K562 (cell line): Measurements from ENCODE around the gene CD52. TPM values are rescaled to one million over a fixed set of nuclear protein-coding genes. Genes with fewer than 3 reads are reported as not detected.
A peak's percentile ranks its signal among the peaks of the same experiment; 100 is the strongest.

Source experiments
- ASH1L ChIP-seq: fragments of 450-650 bp; IDR thresholded peaks from 2 replicates; pipeline ENCODE4 v1.6.1; 2018; ENCODE audit warnings: borderline replicate concordance, mild to moderate bottlenecking, low read depth; ENCODE audit not compliant: partially characterized antibody
- BHLHE40 ChIP-seq: IDR thresholded peaks from 2 replicates; pipeline ENCODE4 v1.6.1; 2011; ENCODE audit warnings: low read length, improper control_type of control experiment
- CC2D1A ChIP-seq: fragments of 450-650 bp; IDR thresholded peaks from 2 replicates; pipeline ENCODE4 v1.6.1; 2017; ENCODE audit warnings: mild to moderate bottlenecking
- CCAR2 ChIP-seq: fragments of 200-400 bp; formaldehyde crosslinking; IDR thresholded peaks from 2 replicates; pipeline ENCODE4 v1.6.1; 2017; ENCODE audit warnings: mild to moderate bottlenecking, low read depth, low read length
- EP400 ChIP-seq: fragments of 450-650 bp; IDR thresholded peaks from 2 replicates; pipeline ENCODE4 v1.6.1; 2017; ENCODE audit warnings: antibody characterized with exemption, mild to moderate bottlenecking, moderate library complexity
- ERF ChIP-seq: fragments of 450-650 bp; formaldehyde crosslinking; IDR thresholded peaks from 2 replicates; pipeline ENCODE4 v1.4.0; 2020; ENCODE audit warnings: mild to moderate bottlenecking, mixed read lengths
- GABPA ChIP-seq: fragments of 200-800 bp; sonication (Bioruptor generic); conservative IDR thresholded peaks from 2 replicates; pipeline ENCODE4 v1.6.1; 2016; ENCODE audit warnings: low read depth, missing genetic modification characterization, missing compliant biosample characterization
- ILK ChIP-seq: fragments of 450-650 bp; IDR thresholded peaks from 2 replicates; pipeline ENCODE4 v1.6.1; 2016; ENCODE audit warnings: missing genetic modification characterization, low read depth, mild to moderate bottlenecking, missing compliant biosample characterization, moderate library complexity, borderline replicate concordance
- JUN ChIP-seq, 2 experiments: sonication (generic) in 1 of 2; formaldehyde crosslinking in 1 of 2; IDR thresholded peaks; 2 replicates each; pipeline versions ENCODE4 v1.6.1 to v1.8.0; 2012 to 2022; ENCODE audit warnings: borderline replicate concordance in 2 of 2, mild to moderate bottlenecking in 2 of 2, improper control_type of control experiment in 1 of 2, low read depth in 1 of 2, low read length in 1 of 2, missing genetic modification reagents in 1 of 2
- NFATC3 ChIP-seq: fragments of 450-650 bp; IDR thresholded peaks from 2 replicates; pipeline ENCODE4 v1.6.1; 2017; ENCODE audit warnings: mild to moderate bottlenecking
- NFE2L1 ChIP-seq: fragments of 450-650 bp; IDR thresholded peaks from 2 replicates; pipeline ENCODE4 v1.6.1; 2016; ENCODE audit warnings: missing genetic modification characterization, low read depth, mild to moderate bottlenecking, missing compliant biosample characterization, moderate library complexity, borderline replicate concordance
- PHB2 ChIP-seq: fragments of 450-650 bp; IDR thresholded peaks from 2 replicates; pipeline ENCODE4 v1.6.1; 2017; ENCODE audit warnings: low read depth
- RB1 ChIP-seq: fragments of 450-650 bp; IDR thresholded peaks from 2 replicates; pipeline ENCODE4 v1.6.1; 2017; ENCODE audit warnings: low read depth, mild to moderate bottlenecking
- RBM25 ChIP-seq: fragments of 200-400 bp; formaldehyde crosslinking; IDR thresholded peaks from 2 replicates; pipeline ENCODE4 v1.6.1; 2018; ENCODE audit warnings: low read length, low read depth, moderate library complexity; ENCODE audit not compliant: severe bottlenecking
- SIRT6 ChIP-seq: IDR thresholded peaks from one replicate; pipeline ENCODE4 v1.6.1; 2012; ENCODE audit warnings: low read depth, mild to moderate bottlenecking, control low read depth, inconsistent platforms, low read length, moderate library complexity
- SMARCA5 ChIP-seq: fragments of 450-650 bp; IDR thresholded peaks from 2 replicates; pipeline ENCODE4 v1.6.1; 2016
- SUPT5H ChIP-seq: fragments of 450-650 bp; IDR thresholded peaks from 2 replicates; pipeline ENCODE4 v1.6.1; 2016
- TBP ChIP-seq: optimal IDR thresholded peaks from 2 replicates; pipeline ENCODE3; 2011; ENCODE audit warnings: low read depth, low read length, improper control_type of control experiment
- TOE1 ChIP-seq, 2 experiments: fragments of 450-650 bp in 1 of 2; sonication (generic) in 1 of 2; formaldehyde crosslinking in 1 of 2; IDR thresholded peaks; 2 replicates each; pipeline versions ENCODE4 v1.7.1 to v1.8.0; 2016 to 2022; ENCODE audit warnings: borderline replicate concordance in 2 of 2, mild to moderate bottlenecking in 2 of 2, antibody characterized with exemption in 1 of 2, inconsistent platforms in 1 of 2, low read depth in 1 of 2, missing genetic modification reagents in 1 of 2, moderate library complexity in 1 of 2
- ZBTB12 ChIP-seq: fragments of 250-450 bp; sonication (Bioruptor Pico); IDR thresholded peaks from 2 replicates; pipeline ENCODE4 v1.4.0; 2020
- ZC3H8 ChIP-seq: fragments of 450-650 bp; IDR thresholded peaks from 2 replicates; pipeline ENCODE4 v1.6.1; 2017
- ZNF263 ChIP-seq: sonication (generic); formaldehyde crosslinking; IDR thresholded peaks from 2 replicates; pipeline ENCODE4 v1.8.0; 2022; ENCODE audit warnings: mild to moderate bottlenecking, missing genetic modification reagents, borderline replicate concordance
- ZNF57 ChIP-seq: fragments of 450-650 bp; formaldehyde crosslinking; IDR thresholded peaks from 2 replicates; pipeline ENCODE4 v1.4.0; 2020; ENCODE audit warnings: mild to moderate bottlenecking, moderate library complexity
- ZNF699 ChIP-seq: fragments of 250-450 bp; sonication (Bioruptor Pico); IDR thresholded peaks from 2 replicates; pipeline ENCODE4 v1.8.0; 2021; ENCODE audit warnings: mild to moderate bottlenecking, moderate library complexity; ENCODE audit not compliant: insufficient replicate concordance
- ZSCAN32 ChIP-seq: fragments of 450-650 bp; formaldehyde crosslinking; IDR thresholded peaks from 2 replicates; pipeline ENCODE4 v1.4.0; 2020; ENCODE audit warnings: mild to moderate bottlenecking, moderate library complexity
- polyA plus RNA-seq, 8 experiments: library from polyadenylated mRNA; depleted of rRNA in 4 of 8; stranded (reverse) in 5 of 8; unstranded in 3 of 8; fragments of >200 nt; fragmentation: Nextera tagmentation in 2 of 8; fragmentation: Illumina TruSeq in 1 of 8; extraction: Ambion mirVana in 2 of 8; extraction: Trizol in 1 of 8; gene quantifications; 2 replicates each; pipeline versions ENCODE4 v1.2.1 to v1.2.3, GENCODE V29; 2011 to 2014; ENCODE audit warnings: inconsistent platforms in 1 of 8, missing spikeins in 1 of 8
- total RNA-seq, 7 experiments: library from RNA; depleted of rRNA in 6 of 7; stranded (reverse); fragments of >200 nt in 6 of 7; fragmentation: Illumina TruSeq in 2 of 7; extraction: Trizol in 2 of 7; gene quantifications; 2 replicates each; pipeline versions ENCODE4 v1.2.1 to v1.2.3, GENCODE V29; 2011 to 2021; ENCODE audit warnings: low replicate concordance in 1 of 7
- TF ChIP-seq, protein P1 (sequence below): sonication (generic); formaldehyde crosslinking; IDR thresholded peaks from 2 replicates; pipeline ENCODE4 v1.8.0; 2022; ENCODE audit warnings: mild to moderate bottlenecking, low read depth, missing genetic modification reagents
- TF ChIP-seq, protein P2 (sequence below): fragments of 250-450 bp; sonication (Bioruptor Pico); IDR thresholded peaks from 2 replicates; pipeline ENCODE4 v1.8.0; 2022; ENCODE audit warnings: moderate library complexity, mild to moderate bottlenecking, inconsistent platforms

CD52 gene
- total and polyA plus RNA-seq, 9 of the 15 experiments (the other 6 are each of a cell fraction or from before 2014, with no cell fraction given), result 34.9 to 488 (median 173) TPM

GRCh38 chr1:26336477-26337205 lies 18.9 kb downstream of the CD52 start (continued):
- TF ChIP-seq ZBTB12 (peak; percentile 62), JUN (IDR thresholded peaks at IDR 0.05; ENCODE audit: borderline replicate concordance, low read depth, low read length) (peak; percentile 84; the same call in 1 of the 2 replicates), JUN (CRISPR knock-in tag; IDR thresholded peaks at IDR 0.05; ENCODE audit: borderline replicate concordance) (peak; percentile 98), ILK (peak; percentile 59; the same call in 1 of the 2 replicates), ZC3H8 (no peak), GABPA (peak; percentile 84), SMARCA5 (no peak), ZNF263 (CRISPR knock-in tag) (0 out of 2 replicates have a peak, but pooled peaks have one; percentile 25), PHB2 (no peak), ASH1L (peak; percentile 42), SUPT5H (peak; percentile 53), ZNF699 (no peak), RBM25 (no peak), EP400 (peak; percentile 99), ZNF57 (no peak), BHLHE40 (peak; percentile 90), RB1 (peak; percentile 96), TBP (peak; percentile 74), NFE2L1 (tag) (no peak), CC2D1A (no peak), NFATC3 (no peak), ZSCAN32 (CRISPR knock-in tag) (peak; percentile 88), CCAR2 (no peak), TOE1 (IDR thresholded peaks at IDR 0.05; ENCODE audit: borderline replicate concordance) (peak; percentile 80; the same call in 1 of the 2 replicates), TOE1 (CRISPR knock-in tag; IDR thresholded peaks at IDR 0.05; ENCODE audit: borderline replicate concordance, low read depth) (no peak), ERF (CRISPR knock-in tag) (peak; percentile 94), SIRT6 (no peak)
- TF ChIP-seq, protein P1, sequence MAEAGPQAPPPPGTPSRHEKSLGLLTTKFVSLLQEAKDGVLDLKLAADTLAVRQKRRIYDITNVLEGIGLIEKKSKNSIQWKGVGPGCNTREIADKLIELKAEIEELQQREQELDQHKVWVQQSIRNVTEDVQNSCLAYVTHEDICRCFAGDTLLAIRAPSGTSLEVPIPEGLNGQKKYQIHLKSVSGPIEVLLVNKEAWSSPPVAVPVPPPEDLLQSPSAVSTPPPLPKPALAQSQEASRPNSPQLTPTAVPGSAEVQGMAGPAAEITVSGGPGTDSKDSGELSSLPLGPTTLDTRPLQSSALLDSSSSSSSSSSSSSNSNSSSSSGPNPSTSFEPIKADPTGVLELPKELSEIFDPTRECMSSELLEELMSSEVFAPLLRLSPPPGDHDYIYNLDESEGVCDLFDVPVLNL (CRISPR knock-in tag), result peak; percentile 72
- TF ChIP-seq, protein P2, sequence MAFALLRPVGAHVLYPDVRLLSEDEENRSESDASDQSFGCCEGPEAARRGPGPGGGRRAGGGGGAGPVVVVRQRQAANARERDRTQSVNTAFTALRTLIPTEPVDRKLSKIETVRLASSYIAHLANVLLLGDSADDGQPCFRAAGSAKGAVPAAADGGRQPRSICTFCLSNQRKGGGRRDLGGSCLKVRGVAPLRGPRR, result peak; percentile 94
